HL-60/S4 treated with retinoic acid at 250 ng/mL for 4 days and 3 days (cell line): Measurements from ENCODE around the gene ZC2HC1C.

Experiments
- in situ Hi-C: fragments of 300-500 bp; cut with MboI; formaldehyde crosslinking; loops from 2 replicates; pipeline ENCODE4 v1.7.0; 2022; ENCODE audit warnings: low sequenced_read_pairs

ZC2HC1C gene

DNA sequence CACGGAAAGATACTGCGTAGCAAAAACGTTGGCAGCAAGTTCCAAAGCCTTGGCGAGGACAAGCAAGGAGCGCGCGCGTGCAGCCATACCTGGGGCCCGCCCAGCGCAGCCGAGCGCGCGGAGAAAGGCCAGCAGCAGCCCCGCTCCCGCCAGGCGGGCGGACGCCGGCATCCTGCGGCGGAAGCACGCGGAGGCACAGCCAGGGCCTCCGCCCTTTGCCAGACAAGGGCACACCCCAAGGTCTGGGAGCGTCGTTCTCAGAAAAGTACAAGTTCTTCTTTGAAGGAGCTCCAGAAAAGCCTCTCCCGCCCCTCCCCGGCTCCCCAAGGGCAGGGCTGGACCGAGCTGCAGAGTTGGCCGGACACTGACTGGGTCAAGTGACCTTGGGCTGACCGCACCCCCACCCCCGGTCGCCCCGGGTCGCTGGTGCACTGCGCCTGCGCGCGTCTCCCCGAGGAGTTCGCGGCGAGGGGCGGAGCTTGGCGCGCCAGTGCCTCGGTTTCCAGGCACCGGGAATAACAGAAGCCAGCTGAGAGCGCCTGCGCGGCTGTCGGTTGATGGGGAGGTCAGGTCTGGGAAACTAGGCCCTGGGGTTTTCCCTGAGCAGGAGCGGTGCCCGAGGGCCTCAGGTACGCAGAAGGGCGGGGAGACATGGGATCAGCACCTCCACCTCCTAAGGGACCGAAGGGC, at the start of gene ZC2HC1C:
TSS of gene ZC2HC1C (plus strand) at position 521 of the 690 bp plus-strand sequence. CDS start 933 bp downstream, outside the sequence.
- in situ Hi-C loops = no loop called here

- in situ Hi-C loops = no loop called here
These were observed 46.8 kb upstream of the ZC2HC1C start for GRCh38 chr14:75022655-75023054.

DNA sequence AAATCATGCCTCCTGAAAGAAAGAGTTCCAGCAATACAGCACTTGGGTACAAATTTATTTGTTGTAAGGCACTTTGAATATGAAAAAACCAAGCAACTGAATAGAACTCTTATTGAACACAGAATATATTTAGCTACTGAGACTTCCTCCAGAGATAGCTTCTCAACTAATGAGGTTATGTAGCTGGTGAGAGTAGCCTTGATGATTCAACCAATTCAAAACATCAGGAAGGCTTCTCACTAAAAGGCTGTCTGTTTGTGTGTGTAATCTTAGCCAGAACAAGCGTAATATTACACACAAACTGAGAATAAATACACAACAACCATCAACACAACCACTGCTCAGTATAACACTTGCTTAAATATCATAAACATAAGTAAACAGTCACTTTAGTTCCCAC, 46.3 kb upstream of the ZC2HC1C start:
- in situ Hi-C loops = no loop called here

DNA sequence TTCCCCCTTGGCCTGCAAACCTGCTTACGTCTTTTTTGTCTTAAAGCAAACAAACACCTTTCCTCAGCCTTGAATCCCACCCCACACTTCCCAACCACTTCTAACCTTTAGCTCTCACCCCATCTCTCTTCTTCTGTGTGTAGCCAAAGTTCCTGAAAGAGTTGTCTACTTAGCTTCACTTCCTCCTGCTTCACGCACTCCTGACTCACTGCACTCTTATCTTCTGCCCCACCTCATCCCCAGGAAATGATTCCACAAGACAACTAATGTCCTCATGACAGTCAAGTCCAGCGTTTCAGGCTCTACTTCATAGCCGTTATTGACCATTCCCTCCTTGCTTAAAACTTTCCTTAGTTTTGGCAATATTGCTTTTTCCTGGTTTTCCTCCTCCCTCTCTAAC, 44.4 kb upstream of the ZC2HC1C start:
- in situ Hi-C loops = no loop called here

DNA sequence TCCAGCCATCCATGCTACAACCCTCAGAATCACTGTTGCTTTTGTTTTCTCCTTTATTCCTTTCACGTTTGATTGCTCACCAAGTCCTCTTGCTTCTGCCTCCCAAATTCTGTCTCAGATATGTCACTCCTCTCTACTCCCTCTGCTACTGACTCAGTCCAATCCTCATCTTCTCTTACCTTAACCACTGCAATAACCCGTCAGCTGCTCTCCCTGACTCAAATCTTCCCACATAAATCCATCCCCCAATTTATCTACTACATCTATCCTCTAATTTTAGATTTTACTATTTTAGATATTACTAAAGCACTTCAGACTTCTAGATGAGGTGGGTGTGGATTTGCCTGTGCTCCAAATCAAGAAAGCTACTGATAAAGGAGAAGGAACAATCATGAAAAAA, 43.6 kb upstream of the ZC2HC1C start:
- in situ Hi-C loops = no loop called here

GRCh38 chr14:75030147-75030546, 39.3 kb upstream of the ZC2HC1C start:
- in situ Hi-C loops = no loop called here

- in situ Hi-C loops = no loop called here
These were observed 36.5 kb upstream of the ZC2HC1C start for GRCh38 chr14:75032939-75033338.

DNA sequence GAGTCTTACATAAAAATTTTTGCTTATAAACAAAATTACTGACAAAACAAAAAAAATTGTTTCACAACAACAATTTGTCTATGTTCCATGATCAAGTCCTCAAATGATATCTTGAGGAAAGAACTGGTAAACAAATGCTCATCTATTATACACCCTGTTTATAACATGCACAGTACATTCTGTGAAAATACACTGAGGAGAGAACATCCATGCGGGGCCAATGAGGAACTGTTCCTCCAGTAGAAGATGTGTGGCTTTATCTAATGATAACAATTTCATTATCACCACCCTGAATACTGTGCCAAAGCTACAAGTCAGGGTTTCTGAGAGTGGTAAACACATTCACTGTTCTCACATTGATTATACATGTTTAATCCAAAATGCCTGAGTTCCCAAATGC, 28.9 kb upstream of the ZC2HC1C start:
- in situ Hi-C loops = no loop called here

DNA sequence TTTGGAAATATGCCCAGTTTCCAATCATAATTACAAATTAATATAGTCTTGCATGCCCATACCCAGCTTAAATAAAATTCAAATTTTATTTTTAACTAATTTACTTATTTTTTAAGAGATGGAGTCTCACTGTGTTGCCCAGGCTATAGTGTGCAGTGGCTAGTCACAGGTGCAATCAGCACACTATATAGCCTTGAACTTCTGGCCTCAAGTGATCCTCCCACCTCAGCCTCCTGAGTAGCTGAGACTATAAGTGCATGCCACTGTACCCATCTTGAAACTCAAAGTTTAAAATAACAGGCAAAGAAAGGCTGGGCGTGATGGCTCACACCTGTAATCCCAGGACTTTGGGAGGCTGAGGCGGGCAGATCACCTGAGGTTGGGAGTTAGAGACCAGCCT, 28.5 kb upstream of the ZC2HC1C start:
- in situ Hi-C loops = no loop called here

- in situ Hi-C loops = no loop called here
These were observed 27.8 kb upstream of the ZC2HC1C start for GRCh38 chr14:75041613-75042012.

DNA sequence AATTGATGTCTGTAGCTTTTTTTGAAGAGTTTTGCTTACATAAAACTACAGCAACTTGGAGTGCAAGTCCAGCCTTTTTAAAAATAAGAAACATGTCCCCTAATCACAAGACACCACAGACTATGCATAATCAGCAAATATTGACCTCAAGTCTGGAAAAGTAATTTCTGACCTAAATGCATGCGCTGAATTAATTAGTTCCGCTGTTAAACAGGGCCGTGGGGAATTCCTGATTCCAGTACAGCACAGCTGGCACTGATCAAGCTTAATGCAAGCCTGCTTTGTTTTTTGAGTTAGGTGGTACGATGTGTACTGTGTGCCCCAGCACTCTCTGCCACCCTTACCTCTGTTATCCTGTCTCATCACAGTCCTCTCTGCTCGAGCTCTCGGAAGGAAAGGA, 27.4 kb upstream of the ZC2HC1C start:
- in situ Hi-C loops = no loop called here

GRCh38 chr14:75044322-75044721, 25.1 kb upstream of the ZC2HC1C start:
- in situ Hi-C loops = no loop called here

GRCh38 chr14:75044752-75045151, 24.7 kb upstream of the ZC2HC1C start:
- in situ Hi-C loops = no loop called here

DNA sequence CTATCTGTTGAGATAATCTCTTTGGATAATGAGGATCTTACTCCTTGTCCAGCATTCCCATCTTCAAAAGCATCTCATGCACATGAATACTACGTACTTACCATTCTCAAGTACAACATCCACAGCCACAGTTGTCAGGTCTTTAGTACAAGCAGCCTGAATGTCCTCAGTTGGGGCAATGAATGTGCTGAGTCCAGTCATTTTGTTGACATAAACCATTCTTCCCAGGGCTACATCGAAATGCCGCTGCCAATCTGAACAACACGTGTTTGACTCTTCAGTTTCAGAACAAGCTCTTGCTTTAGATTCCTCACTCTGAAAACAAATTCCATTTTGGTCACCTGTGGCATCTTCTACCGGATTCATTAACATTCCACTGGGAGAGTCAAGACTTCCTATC, 23.2 kb upstream of the ZC2HC1C start:
- in situ Hi-C loops = no loop called here

GRCh38 chr14:75046899-75047298, 22.5 kb upstream of the ZC2HC1C start:
- in situ Hi-C loops = no loop called here

GRCh38 chr14:75047506-75047905, 21.9 kb upstream of the ZC2HC1C start:
- in situ Hi-C loops = no loop called here

DNA sequence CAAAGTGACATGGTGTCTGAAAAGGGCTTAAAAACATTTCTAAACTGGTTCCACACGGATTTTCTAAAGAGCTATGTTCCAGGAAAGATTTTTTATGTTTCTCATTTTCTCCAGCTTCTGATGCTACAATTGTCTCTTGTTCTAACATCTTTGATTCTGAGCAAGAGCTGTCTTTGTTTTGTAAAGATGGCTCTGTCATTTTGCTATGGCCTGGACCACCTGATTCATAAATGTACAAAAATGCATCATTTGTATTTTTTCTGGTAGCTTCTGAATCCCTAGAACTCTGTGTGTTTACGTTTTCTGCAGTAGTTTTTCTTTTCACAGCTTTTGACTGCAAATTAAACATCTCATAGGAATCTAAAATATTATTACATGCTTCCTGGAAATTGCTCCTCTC, 21.3 kb upstream of the ZC2HC1C start:
- in situ Hi-C loops = no loop called here

DNA sequence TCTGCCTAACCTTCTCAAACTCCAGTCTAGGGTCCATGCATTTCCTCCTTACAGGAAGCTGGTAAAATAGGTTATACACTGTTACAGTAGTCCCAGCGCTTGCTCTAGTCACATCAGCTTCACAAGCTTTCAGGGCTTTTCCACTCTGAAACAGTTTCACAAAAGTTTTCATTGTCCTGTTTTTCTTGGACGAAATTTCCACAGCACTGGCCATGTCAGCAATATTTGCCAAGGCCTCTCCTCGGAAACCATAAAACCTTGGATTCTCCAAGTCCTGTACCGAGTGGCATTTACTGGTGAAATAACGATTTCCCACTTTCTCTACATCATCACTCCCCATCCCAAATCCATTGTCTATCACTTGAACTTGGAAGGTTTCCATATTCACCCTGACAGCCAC, 20.3 kb upstream of the ZC2HC1C start:
- in situ Hi-C loops = no loop called here

- in situ Hi-C loops = no loop called here
These were observed 19.7 kb upstream of the ZC2HC1C start for GRCh38 chr14:75049731-75050201.

DNA sequence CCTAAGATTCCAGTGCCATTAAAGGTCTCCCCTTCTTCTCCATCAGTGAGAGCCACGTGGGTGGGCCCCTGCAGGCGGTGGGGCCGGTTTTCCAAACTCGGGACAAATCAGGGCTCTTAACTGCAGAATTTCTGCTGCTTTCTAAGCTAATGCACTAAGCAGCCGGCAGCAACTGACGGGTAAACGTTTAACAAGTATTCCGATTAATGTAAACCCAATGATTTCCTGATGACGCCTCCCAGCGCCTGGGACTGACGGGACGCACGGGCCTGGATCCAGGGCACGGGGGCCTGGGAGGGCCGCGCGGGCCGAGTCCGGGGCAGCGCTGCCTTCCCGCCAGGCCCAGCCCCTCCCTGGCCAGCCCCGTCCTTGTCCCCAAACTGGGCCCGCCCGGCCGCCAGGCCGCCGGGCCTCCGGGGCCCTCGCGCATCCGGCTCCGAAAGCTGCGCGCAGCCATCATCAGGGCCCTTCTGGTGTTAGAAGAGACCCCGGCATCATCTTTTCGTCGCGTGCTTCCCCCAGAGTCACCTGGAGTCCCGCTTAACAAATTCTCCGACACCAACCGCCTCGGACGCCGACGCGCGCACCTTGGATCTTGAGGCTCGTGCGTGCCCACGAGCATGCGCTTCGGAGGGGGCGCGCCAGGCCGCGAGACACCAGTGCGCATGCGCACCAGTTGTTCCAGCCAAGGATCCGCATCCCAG, 18.4 kb upstream of the ZC2HC1C start, which contains the start of gene MLH3:
TSS of gene MLH3 (minus strand) at position 616 of the 704 bp plus-strand sequence. CDS start 1,812 bp downstream, outside the sequence.
- in situ Hi-C loops = no loop called here

DNA sequence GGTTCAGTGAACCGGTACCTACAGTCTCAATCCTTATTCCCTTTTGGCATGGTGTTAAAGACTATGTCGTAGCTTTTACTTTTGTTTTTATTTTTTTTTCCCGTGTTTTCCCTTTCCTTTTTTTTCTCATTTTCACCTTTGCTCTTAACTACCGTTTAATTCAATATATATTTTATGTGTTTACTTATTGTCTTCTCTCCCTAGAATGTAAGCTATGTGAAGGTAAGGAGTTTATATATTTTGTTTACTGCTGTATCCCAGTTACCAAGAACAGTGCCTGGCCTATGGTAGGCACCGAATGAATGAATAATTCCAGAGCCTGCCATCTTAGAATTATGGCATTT, 17.9 kb upstream of the ZC2HC1C start:
- in situ Hi-C loops = no loop called here
